ENCODE data around the gene GOLM1. TPM values are rescaled to one million over a fixed set of nuclear protein-coding genes. Genes with fewer than 3 reads are reported as not detected.

Gene GOLM1
- total RNA-seq, 4 donors from 2014 or later = 52.7 to 59.7 (median 56.2) TPM

DNA sequence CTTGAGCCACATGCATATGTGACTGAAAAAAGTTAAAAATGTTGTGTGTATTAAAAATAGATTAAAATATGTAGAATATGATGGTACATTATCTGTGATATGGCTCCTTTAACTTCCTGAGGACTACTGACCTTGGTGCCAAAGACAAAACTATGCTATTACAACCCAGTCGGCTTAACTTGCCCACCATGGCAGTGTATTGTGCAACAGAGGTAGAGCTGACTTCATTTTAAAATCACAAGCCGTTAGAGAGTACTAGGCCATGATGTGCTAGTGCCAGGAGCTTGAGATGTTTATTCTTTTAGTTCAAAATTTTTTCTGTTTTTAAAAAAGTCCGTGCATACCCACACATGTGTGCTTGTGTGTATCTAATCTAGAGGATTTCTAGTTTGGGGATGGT, 112.1 kb downstream of the GOLM1 start:
- Histone ChIP-seq H3K4me1 (no peaks in the 10 kb centered on the region), H3K27me3 (no peaks in the 10 kb centered on the region), H3K9me3 (no peaks in the 10 kb centered on the region), H3K27ac (no peak overlapping the region), H3K4me3 (no peak overlapping the region), H3K36me3 (peaks cover 0 to 13% (median 0%) of the 10 kb centered on the region in 3 donors)
- no peak for TF ChIP-seq POLR2A (IDR thresholded peaks at IDR 0.05)
- TF ChIP-seq, protein P1, sequence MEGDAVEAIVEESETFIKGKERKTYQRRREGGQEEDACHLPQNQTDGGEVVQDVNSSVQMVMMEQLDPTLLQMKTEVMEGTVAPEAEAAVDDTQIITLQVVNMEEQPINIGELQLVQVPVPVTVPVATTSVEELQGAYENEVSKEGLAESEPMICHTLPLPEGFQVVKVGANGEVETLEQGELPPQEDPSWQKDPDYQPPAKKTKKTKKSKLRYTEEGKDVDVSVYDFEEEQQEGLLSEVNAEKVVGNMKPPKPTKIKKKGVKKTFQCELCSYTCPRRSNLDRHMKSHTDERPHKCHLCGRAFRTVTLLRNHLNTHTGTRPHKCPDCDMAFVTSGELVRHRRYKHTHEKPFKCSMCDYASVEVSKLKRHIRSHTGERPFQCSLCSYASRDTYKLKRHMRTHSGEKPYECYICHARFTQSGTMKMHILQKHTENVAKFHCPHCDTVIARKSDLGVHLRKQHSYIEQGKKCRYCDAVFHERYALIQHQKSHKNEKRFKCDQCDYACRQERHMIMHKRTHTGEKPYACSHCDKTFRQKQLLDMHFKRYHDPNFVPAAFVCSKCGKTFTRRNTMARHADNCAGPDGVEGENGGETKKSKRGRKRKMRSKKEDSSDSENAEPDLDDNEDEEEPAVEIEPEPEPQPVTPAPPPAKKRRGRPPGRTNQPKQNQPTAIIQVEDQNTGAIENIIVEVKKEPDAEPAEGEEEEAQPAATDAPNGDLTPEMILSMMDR (IDR thresholded peaks at IDR 0.05) = no peak
- DNase-seq = no peak

DNA sequence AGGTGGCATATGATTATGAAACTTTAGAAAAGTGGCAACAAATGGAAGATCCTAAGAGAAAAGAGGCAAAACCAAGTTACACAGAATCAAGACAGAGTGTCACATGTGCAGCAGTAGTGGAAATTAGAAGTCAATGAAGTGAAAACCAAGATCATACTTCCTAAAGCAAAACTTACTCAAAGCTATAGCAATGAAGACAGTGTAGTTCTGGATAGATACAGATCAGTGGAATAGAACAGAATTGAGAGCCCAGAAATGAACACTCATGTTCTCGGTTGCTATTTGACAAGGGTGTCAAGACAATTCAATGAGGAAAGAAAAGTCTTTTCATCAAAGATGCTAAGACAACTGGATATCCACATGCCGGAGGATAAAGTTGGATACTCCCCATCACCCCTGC, 114.9 kb downstream of the GOLM1 start:
- DNase-seq = no peak
- H3K4me3 ChIP-seq = no peak overlapping the region
- no peaks in the 10 kb centered on the region for H3K27me3 ChIP-seq
- peaks cover 0 to 33% (median 0%) of the 10 kb centered on the region in 3 donors for H3K36me3 ChIP-seq
- no peaks in the 10 kb centered on the region for H3K4me1 ChIP-seq
- no peaks in the 10 kb centered on the region for H3K9me3 ChIP-seq
- H3K27ac ChIP-seq = no peak overlapping the region
- TF ChIP-seq, protein P1 (IDR thresholded peaks at IDR 0.05) = no peak
- TF ChIP-seq POLR2A (IDR thresholded peaks at IDR 0.05) = no peak

DNA sequence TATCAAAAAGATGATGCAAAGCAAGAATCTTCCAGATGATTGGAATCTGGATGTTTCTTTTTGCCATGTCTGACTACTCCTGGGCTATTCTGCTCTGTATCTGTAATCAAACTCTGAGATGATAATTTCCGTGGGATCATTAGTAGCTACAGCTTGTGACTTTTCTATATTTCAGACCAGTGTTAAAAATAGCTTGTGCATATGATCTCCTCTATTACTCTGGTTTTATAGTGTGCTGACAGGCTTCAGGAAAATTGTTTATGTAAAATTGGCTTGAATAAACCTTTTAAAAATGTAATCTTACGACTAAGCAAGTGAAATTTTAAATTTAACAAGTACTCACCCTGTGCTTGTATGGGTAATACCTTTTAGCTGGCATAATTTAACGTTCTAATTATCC, 118.0 kb downstream of the GOLM1 start:
- Histone ChIP-seq H3K9me3 (no peaks in the 10 kb centered on the region), H3K27ac (no peak overlapping the region), H3K36me3 (peaks cover 0 to 62% (median 0%) of the 10 kb centered on the region in 3 donors), H3K4me1 (no peaks in the 10 kb centered on the region), H3K4me3 (no peak overlapping the region), H3K27me3 (no peaks in the 10 kb centered on the region)
- no peak for DNase-seq
- TF ChIP-seq, protein P1 (IDR thresholded peaks at IDR 0.05) = no peak
- TF ChIP-seq POLR2A (IDR thresholded peaks at IDR 0.05) = no peak

DNA sequence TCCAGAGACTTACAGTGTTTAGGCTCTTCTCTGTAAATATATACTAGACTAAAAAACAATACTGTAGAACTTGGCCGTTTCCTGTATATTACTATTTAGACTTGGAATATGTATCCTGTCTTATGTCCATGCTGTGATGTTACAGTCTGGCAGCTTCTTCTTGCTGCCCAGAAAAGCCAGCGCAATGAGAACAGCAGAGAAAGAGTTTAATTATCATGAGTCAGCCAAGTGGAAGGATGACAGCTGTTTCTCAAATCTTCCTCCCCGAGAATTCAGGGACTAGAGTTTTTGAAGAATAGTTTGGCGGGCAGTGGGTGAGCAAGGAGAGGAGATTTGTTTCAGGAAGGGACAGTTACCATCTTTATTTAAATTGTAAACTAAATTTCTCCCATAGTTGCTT, 120.9 kb downstream of the GOLM1 start:
- no peaks in the 10 kb centered on the region for H3K27me3 ChIP-seq
- TF ChIP-seq, protein P1 (IDR thresholded peaks at IDR 0.05) = no peak
- TF ChIP-seq POLR2A (IDR thresholded peaks at IDR 0.05) = no peak
- peaks cover 0 to 64% (median 0%) of the 10 kb centered on the region in 3 donors for H3K36me3 ChIP-seq
- no peaks in the 10 kb centered on the region for H3K4me1 ChIP-seq
- H3K4me3 ChIP-seq = no peak overlapping the region
- no peak overlapping the region for H3K27ac ChIP-seq
- no peaks in the 10 kb centered on the region for H3K9me3 ChIP-seq
- no peak for DNase-seq

Small RNA genes within 50 kb of the gene (small RNA-seq; reads per million reads assigned to genes)
- 0 reads per million in 2 donors for gene AL161447.1

Other genes with a start within 250 kb of the GOLM1 start
- gene NAA35, start 158.4 kb downstream of the GOLM1 start, total RNA-seq = 10 to 100 TPM; 16.8 to 50.3 (median 24.8) TPM
- under 1 TPM in 1 of 4 donors, not detected in 3; 0.54 TPM for gene C9orf153, start 160.1 kb upstream of the GOLM1 start, total RNA-seq
- gene ISCA1, start 183.0 kb upstream of the GOLM1 start, total RNA-seq = 10 to 100 TPM; 13.8 to 35.8 (median 31.9) TPM

Data from Peyer's patch (tissue), 4 donors.